NCI-H1092 (cell line): ENCODE results near the gene AGBL3.
"Not testable (repeated sequence)": the region's sequence is repeated elsewhere in the genome, so short reads cannot be mapped to it uniquely, and the experiment has no call there.

Experiments used
- DNase-seq: peaks from one replicate; lab custom pipeline; 2025; lab: John Stamatoyannopoulos, UW

The AGBL3 gene

DNA sequence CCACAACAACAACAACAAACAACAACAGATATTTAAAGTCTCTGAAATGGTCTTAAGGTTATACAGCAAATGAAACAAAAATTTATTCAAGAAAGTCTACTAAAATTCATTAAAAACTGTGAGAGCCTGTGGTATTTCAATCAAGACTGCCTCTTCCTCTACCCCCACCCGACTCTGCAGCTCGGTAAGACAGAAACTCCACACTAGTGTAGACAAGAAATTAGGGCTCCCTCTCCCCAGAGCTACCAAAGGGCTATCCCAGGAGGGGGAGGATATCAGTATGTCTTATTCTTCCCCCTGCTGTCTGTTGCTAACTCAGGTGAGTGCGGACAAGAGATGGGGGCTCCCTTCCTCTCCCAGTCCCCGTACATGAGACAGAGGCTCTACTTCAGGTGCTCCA, 90.6 kb downstream of the AGBL3 start:
- no peak for DNase-seq

DNA sequence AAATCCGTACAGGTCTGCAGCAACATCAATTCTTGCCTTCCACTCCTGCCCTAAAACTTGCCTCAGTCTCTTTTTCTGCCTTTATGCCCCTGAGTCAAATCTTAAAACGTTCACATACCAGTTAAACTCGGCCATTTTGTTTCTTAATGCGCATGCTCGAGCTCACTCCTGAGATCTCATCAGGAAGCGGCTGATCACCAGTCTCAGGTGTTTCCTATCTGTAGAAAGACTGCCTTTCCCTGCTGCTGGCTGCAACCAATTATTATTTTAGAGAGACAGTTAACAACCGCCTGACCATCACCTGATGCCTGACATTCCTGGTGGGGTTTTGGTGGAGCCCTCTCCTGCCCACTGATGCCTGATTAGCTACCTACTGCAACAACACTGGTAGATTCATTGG, 91.3 kb downstream of the AGBL3 start:
- DNase-seq = no peak

DNA sequence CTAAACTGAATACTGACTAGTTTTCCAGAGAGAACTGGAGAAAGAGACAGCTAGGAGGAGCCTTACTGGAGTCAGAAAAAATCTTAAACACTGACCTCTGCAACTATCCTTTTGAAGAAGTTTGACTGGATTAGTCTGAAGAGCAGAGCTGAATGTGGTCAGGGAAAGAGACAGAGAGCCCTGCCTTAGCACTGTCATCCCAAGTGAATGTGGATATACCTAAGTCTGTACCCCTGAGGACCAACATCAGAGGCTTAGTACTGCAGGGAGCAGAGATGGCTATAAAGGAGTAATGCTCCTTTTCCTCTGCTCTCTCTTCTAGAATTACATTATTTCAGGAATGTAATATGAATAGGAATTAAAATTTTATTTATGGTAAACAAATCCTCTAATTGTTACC, 91.7 kb downstream of the AGBL3 start:
- DNase-seq = no peak

DNA sequence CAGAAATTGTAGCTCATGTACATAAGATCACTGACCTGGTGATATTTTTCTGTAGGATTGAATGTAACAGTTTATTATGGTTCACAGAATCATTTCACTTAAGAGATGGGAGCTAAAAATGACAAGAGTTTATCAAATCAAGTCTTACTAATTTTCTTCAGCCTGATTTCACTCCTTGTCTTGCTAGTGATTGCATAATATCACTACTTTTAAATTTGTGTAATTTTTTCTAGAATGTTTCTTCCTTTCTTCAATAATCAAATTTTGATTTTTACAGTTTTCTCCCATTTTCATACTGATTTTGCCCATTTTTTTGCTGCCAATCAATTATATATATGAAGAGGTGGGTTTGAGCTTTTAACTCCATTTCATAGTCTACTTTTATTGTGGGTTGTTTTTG, 92.8 kb downstream of the AGBL3 start:
- no peak for DNase-seq

DNA sequence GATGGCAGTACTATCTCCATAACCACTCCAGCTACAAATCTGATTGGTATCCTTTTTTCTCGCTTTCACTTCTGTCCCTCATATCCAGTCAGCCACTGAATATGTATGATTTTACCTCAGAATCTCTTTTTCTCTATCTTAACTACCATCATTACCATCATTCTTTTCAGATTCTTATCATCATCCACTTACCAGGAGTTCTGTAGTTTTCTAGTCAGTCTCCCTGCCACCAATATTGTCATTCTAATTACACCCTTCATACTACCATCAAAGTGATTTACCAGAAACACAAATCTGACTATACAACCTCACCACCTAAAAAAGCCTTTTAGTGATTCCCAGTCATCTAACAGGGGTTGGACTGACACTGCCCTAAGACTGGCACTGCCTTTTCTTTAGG, 96.7 kb downstream of the AGBL3 start:
- DNase-seq = no peak

DNA sequence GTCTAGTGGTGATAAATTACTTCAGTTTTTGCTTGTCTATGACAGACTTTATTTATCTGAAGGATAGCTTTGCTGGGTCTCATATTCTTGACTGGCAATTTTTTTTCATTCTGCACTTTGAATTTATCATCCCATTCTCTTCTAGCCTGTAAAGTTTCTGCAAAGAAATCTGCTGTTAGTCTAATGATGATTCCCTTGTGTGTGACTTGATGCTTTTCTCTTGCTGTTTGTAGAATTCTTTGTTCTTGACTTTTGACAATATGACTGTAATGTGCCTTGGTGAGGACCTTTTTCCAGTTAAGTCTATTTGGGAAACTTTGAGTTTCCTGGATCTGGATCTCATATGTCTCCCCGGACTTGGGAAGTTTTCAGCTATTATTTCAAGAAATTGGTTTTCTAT, 102.3 kb downstream of the AGBL3 start:
- DNase-seq = no peak

DNA sequence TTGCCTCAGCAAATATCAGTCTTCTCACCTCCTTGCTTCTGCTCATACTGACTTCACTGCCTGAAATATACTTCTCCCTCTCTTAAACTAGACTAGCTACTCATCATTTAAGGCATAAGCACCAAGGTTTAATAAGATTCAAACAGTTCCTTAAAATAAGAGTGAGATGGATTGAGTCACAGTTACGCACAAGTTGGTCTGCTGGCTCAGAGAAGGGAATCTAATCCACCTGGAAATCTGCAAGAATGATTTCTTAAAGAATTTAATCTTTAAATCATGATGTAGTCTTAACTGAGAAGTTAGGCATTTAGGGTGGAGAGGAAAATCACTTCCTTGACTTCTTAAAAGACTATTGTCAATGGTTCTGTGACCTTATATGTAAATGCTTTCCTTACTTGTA, 105.4 kb downstream of the AGBL3 start:
- no peak for DNase-seq

DNA sequence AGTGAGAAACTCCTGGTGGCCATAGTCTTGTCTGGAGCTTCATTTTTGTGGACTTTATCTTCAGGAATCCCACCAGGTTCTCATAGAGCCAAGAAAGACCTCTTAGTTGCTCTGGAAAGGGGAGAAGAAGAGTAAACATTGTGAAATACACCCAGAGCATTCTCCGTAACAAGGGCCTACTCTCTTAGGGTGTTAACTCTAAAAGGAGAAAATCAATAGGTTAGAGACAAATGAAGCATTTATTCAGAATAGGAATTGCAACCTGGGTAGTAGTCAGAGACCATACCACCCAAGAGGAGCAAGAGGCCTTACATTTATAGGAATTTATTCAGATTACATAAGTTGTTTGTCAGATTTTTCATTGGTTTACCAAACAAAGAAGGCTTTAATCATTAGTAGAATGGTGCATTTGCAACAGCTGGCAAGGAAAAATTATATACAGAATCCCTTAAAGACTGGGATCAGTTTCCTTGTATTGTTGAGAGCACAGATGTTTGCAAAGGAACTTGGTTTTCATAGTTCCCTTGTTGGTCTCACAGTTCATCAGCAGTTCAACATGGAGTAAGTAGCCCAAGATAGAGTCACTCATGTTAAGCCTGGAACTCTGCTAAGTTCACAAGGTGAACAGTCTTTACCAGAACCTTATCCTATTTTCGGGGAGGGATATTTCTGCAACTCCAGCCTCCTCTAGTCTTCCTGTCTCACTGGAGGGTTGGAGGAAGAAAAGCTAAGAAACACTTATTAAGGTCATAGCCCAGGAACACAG, 108.3 kb downstream of the AGBL3 start:
- no peak for DNase-seq

DNA sequence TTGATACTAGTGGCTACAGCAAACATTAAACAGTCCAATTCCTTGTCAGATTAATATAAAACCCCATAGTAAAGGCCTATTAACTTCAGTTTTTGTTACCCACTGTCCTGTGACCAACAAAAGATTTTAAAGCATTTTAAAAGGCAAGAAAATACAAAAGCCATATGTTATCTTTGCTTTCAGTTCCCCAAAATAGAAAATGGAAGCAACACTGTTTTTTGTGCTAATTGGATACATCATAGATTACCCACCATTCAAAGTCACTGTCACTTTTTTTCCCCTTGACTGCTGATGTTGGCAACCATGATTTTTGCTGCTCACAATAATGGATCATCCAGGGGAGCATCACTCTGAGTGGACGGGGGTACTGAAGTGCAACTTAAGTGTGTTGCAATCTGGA, 109.1 kb downstream of the AGBL3 start:
- DNase-seq = no peak

DNA sequence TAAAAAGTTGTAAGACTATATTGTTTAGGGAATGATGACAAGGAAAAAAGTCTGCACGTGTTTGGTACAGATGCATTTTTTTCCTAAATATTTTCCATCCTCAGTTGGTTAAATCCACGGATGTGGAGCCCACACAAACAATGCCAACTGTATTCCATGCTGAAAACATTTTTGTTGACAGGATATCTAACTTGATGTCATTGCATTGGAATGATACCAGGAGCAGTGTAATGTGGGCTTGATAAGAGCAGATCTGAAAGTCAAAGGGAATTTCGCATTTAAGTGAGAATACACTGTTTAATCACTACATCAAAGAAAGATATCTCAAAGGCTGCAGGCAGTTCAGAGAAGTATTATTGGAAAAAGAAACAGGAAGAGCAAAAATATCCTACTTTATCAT, 112.1 kb downstream of the AGBL3 start:
- no peak for DNase-seq

DNA sequence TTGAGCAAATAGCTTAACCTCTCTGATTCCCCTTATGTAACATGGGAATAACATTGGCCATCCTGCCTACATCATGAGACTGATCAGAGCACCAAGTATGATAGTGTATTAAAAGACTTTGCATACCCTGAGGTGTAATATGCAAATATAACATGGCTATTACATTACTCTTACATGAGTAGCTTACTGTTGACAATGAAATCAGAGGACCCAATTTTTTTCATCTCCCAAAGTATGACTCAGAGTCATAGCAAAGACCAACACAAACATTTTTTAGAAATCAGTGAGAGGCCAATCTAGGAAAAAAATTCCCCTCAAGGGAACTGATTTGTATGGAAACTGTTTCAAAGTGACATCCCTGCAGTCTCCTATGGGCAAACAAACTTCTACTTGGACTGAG, 114.5 kb downstream of the AGBL3 start:
- DNase-seq = no peak

DNA sequence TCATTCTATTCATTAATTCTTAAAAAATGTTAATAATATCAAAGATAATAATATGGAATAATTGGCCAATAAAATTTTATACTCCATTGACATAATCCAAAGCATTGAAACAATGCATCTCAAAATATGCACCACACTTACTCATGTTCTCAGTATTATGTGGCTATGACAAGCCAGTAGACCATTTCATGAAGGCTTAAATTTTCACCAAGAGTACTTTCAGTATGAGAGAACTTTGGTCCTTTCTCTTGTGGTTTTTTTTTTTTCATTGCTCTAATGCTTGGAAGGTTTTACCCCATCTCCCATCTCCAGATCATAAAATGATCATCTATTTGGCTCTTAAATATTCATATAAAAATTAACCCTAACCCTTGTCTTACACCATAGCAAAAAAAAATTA, 116.1 kb downstream of the AGBL3 start:
- no peak for DNase-seq

DNA sequence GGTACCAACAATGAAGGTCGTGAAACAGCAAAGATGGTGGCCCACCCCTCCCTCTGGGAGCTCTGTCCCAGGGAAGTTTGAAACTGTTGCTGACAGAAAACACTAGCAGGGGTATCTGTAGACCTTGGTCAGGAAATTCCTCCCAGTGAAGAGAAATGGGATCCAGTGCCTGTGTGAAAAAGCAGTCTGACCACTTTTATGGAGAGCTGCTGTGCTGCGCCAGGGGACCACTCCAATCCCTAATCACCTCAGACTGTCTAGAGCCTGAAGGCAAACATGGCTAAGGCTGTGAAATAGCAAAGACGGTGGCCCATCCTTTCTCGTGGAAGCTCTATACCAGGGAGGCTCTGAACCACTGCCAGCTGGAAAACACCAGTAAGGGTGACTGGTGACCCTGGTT, 123.3 kb downstream of the AGBL3 start:
- DNase-seq = no peak

DNA sequence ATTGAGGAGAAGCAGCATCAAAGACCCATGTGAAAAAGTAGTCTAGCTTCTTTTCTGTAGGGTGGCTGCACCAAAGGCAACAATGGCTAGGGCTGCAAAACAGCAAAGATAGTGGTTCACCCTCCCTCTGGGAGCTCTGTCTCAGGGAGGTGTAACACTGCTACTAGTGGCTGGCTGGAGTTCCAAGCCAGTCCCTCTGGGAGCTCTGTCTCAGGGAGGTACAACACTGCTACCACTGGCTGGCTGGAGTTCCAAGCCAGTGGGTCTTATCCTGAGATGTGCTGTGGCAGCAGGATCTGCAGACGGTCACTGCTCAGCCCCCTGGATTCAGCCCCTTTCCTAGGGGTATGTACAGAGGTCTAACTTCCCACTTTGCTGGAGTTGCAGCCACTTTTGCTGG, 123.7 kb downstream of the AGBL3 start:
- DNase-seq = no peak

DNA sequence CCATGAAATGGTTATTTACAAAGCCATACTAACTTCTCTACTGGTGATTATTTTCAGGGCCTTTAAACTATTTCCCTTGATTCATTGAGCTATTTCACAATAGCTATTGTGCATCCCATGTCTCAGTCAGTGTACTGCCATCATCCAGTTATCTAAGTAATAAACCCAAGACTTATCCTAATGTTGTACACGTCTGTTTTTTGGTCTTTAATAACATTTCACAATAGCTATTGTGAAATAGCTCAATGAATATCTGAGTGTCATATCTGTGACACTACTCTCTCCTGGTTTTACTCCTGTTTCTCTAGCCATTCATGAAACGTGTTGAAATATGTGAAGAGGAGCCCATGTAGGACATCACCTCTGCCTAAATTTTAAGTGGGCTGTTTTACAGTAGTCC, 125.1 kb downstream of the AGBL3 start:
- no peak for DNase-seq

DNA sequence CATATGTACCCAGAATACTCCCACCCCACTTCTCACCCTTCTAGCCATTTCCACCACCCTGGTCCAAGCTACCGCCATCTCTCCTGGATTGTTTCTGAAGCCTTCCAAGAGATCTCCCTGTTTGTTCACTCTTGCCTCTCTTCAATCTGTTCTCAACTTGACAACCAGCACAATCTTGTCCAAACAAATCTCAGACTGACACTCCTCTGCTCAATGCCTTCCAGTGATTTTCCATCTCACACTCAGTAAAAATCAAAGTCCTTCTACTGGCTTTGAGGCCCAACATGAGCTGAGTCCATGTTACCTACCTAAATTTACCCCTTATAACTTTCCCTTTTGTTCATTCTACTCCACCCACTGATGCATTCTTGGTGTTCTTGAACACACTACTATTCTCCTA, 128.3 kb downstream of the AGBL3 start:
- DNase-seq = no peak

DNA sequence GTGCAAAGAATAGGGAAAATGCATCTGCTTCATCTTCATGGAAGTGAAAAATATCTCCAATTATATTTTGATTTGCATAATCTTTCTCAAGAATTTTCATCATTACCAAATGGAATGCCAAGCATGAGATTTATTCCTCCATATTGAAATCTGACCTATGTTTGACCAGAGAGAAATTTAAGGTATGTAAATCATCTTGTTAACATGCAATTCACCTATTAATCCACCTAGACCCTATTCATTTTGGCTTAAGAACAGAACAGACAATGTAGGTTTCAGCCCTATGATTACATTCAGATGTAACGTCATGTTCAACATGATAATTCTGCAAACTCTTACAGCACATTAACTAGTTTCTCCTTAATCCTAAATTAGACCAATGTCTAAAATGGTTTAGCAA, 130.8 kb downstream of the AGBL3 start:
- DNase-seq = no peak

DNA sequence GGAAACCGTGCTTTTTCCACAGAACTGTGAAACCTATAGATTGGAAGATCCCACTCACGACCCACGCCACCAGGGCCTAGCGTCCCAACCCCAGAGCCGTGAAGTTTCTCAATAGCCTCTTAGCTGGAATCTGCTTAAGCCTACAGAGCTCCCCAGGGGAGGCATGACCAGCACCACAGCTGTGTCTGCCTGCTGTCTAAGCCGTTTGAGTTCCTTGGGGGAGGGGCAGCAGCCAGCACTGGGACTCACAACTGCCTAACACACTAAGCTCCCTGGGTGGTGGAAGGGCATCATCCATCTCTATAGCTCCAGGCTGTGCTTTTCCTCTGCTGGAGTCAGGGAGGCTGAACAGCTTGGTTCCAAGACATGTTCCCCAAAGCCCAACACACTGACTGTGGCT, 135.6 kb downstream of the AGBL3 start:
- DNase-seq = no peak

DNA sequence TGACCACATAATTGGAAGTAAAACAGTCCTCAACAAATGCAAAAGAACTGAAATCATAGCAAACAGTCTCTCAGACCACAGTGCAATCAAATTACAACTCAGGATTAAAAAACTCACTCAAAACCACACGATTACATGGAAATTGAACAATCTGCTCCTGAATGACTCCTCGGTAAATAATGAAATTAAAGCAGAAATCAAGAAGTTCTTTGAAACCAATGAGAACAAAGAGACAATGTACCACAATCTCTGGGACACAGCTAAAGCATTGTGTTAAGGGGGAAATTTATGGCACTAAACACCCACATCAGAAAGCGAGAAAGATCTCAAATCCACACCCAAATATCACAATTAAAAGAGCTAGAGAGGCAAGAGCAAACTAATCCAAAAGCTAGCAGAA, 138.3 kb downstream of the AGBL3 start:
- not testable (repeated sequence) for DNase-seq

DNA sequence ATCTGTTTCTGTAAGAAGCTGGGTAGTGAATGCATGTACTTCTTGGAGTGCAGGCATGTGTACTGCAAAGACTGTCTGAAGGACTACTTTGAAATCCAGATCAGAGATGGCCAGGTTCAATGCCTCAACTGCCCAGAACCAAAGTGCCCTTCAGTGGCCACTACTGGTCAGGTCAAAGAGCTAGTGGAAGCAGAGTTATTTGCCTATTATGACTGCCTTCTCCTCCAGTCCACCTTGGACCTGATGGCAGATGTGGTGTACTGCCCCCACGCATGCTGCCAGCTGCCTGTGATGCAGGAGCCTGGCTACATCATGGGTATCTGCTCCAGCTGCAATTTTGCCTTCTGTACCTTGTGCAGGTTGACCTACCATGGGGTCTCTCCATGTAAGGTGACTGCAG, 142.6 kb downstream of the AGBL3 start:
- DNase-seq = no peak

DNA sequence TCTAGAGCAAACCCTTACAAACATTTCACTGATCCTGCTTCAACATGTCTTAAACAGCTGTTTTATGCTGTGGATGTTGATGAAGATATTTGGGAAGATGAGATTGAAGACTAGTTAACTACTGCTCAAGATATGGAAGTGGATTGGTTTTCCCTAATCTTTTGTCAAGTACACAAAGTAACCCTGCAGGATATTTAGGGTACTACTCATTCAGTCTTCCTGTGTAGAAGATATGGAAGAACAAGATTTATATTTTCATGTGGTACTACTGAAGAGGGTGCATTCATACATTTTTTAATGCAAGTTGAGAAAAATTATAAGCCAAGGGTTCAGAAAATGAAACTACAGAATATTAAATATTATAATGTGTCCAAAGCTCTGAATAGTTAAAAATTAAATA, 143.3 kb downstream of the AGBL3 start:
- no peak for DNase-seq

DNA sequence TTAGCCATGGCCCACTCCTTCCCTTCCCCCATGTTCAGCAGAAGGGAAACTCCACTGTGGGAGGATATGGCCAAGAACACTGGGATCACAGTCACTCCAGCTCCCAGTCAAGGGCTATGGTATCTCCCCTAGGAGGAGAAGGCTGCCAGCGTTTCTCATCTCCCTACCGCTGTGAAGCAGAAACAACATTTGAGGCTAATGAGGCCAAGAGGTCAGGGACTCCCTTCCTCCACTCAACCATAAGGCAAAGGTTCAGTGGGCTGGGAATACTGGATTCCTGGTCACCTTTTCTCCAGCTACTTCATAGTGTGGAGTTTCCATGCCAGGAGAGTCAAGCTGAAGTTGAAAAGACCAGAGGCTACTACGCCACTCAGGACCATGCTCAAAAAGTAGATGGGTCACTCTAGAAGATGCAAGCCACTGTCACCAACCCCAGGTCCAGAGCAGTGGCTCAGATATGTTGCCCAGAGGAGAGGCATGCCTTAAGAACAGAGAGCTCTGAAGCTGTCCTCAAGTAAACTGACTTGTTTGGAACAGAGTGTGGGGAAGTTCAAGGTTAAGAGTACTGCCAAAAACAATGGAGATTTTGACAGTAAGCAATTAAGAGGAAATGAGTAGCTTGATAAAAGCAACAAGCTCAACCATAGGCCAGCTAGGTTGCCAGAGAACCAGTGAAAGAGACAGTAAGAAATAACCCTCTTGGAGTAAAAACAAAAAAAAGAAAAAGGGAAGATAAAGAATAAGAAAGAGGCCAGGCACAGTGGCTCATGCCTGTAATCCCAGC, 157.8 kb downstream of the AGBL3 start:
- DNase-seq = no peak

DNA sequence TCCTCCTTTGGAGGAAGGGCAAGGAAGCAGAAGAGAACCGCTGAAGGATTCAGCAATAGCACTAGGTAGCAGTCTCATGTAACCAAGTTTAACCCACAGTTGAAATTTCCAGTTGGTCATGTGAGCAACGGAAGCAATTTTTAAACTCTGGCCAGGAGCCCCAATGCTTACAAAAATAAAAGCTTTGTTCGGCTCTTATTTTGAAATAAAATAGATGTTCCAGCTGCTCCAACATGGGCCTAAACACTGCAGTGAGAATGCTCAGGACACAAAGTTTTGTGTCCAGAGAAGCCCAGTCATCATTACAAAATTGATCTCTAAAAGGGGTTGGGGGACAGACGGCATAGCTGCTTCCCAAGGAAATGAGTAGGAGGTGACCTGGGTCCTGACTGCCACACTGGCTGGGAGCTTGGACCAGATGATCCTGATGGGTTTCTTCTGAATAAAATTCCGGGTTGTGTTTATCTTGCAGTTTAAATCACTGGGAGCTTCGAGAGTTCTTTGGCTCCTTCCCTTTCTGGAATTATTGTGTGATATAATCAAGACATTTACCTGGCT, 161.1 kb downstream of the AGBL3 start:
- no peak for DNase-seq
